Keratinocyte (primary cell): Measurements from ENCODE around the gene SSX2IP.

ENCODE experiments used
- EZH2 ChIP-seq: IDR thresholded peaks from one replicate; pipeline ENCODE4 v1.6.1; 2012; ENCODE audit warnings: inconsistent platforms, mild to moderate bottlenecking, low read length, moderate library complexity
- TF ChIP-seq, protein P1 (sequence below), 3 experiments: IDR thresholded peaks in 1 of 3; conservative IDR thresholded peaks in 1 of 3; optimal IDR thresholded peaks in 1 of 3; 2 replicates in 2 of 3; 3 replicates in 1 of 3; pipeline versions ENCODE3 to v1.5.1; 2011; ENCODE audit warnings: low read length in 3 of 3, mild to moderate bottlenecking in 3 of 3, moderate library complexity in 2 of 3, control low read depth in 1 of 3, inconsistent platforms in 1 of 3; ENCODE audit not compliant: insufficient read depth in 2 of 3; ENCODE audit errors: extremely low read depth in 1 of 3

DNA sequence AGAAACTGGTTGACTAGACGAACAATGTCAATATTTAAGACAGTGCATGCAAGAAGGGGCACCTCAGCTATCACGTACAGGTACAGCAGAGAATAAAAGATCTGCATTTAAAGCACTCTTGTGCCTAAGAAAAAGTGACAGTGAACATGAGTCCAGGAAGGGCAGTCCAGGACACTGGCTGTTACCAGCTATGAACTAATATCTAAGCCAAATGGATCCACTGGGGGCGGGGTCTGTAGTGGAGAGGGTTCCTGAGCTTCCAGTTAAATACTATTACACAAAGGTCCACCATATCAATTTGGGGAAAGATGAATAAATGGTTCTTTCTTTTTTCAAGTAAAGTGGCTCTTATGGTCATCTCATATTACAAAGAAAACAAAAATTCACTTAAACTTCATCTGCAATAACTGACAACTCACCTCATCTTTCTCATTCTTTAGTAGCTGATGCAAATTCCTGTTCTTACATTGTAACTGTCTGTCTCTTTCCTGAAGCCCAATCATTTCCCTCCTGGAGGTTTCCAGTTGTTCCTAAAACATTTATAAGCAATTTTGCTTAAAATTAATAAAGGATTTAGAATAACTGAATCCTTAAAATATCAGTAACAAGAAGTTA lies 24.5 kb downstream of the SSX2IP start:
- TF ChIP-seq, protein P1, sequence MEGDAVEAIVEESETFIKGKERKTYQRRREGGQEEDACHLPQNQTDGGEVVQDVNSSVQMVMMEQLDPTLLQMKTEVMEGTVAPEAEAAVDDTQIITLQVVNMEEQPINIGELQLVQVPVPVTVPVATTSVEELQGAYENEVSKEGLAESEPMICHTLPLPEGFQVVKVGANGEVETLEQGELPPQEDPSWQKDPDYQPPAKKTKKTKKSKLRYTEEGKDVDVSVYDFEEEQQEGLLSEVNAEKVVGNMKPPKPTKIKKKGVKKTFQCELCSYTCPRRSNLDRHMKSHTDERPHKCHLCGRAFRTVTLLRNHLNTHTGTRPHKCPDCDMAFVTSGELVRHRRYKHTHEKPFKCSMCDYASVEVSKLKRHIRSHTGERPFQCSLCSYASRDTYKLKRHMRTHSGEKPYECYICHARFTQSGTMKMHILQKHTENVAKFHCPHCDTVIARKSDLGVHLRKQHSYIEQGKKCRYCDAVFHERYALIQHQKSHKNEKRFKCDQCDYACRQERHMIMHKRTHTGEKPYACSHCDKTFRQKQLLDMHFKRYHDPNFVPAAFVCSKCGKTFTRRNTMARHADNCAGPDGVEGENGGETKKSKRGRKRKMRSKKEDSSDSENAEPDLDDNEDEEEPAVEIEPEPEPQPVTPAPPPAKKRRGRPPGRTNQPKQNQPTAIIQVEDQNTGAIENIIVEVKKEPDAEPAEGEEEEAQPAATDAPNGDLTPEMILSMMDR (optimal IDR thresholded peaks at IDR 0.05 in 1 of 3, IDR thresholded peaks at IDR 0.05 in 1 of 3, conservative IDR thresholded peaks at IDR 0.05 in 1 of 3; ENCODE audit: extremely low read depth in 1 of 3, insufficient read depth in 2 of 3, low read length in 3 of 3): no peak
- TF ChIP-seq EZH2: no peak
